Activated naive CD4-positive, alpha-beta T cell treated with Interleukin-2 at 50 U/mL for 16 hours (primary cell): ENCODE measurements around the gene UBAC1.

Experiments
- DNase-seq: peaks from one replicate; pipeline ENCODE4 v3.0.0-alpha.2; 2020

UBAC1 gene

GRCh38 chr9:135961277-135961715 is at the start of gene UBAC1:
Gene UBAC1, minus strand, starts transcription at chr9:135961373. Its CDS starts 211 bp downstream, at chr9:135961162.
- peak; percentile 96 for DNase-seq

GRCh38 chr9:136010615-136011361 is 49.6 kb upstream of the UBAC1 start:
- no peak for DNase-seq

- no peak for DNase-seq
These were observed 49.0 kb upstream of the UBAC1 start for GRCh38 chr9:136010176-136010575.

GRCh38 chr9:136009516-136009915 is 48.3 kb upstream of the UBAC1 start:
- no peak for DNase-seq

GRCh38 chr9:136008693-136008997 is 47.5 kb upstream of the UBAC1 start:
- DNase-seq: no peak

- DNase-seq: no peak
These were observed 46.9 kb upstream of the UBAC1 start for GRCh38 chr9:136007934-136008692.

GRCh38 chr9:136007276-136007933 is 46.2 kb upstream of the UBAC1 start:
- DNase-seq: no peak

- no peak for DNase-seq
These were observed 45.0 kb upstream of the UBAC1 start for GRCh38 chr9:136006169-136006568.

GRCh38 chr9:136004712-136005111 is 43.5 kb upstream of the UBAC1 start:
- DNase-seq: no peak

- DNase-seq: no peak
These were observed 43.0 kb upstream of the UBAC1 start for GRCh38 chr9:136004219-136004618.

GRCh38 chr9:136003411-136004218 is 42.4 kb upstream of the UBAC1 start:
- DNase-seq: no peak

GRCh38 chr9:136002881-136003280 is 41.7 kb upstream of the UBAC1 start:
- no peak for DNase-seq

GRCh38 chr9:136002215-136002614 is 41.0 kb upstream of the UBAC1 start:
- no peak for DNase-seq

GRCh38 chr9:136001231-136001630 is 40.1 kb upstream of the UBAC1 start:
- DNase-seq: no peak

- no peak for DNase-seq
These were observed 37.4 kb upstream of the UBAC1 start for GRCh38 chr9:135998410-135999071.

GRCh38 chr9:135998016-135998380 is 36.8 kb upstream of the UBAC1 start:
- no peak for DNase-seq

- DNase-seq: no peak
These were observed 36.2 kb upstream of the UBAC1 start for GRCh38 chr9:135997090-135998015.

GRCh38 chr9:135995816-135996215 is 34.6 kb upstream of the UBAC1 start:
- DNase-seq: no peak

GRCh38 chr9:135994501-135995192 is 33.5 kb upstream of the UBAC1 start:
- no peak for DNase-seq

GRCh38 chr9:135993765-135994500 is 32.8 kb upstream of the UBAC1 start:
- no peak for DNase-seq
